Choroid plexus epithelial cell (primary cell): ENCODE data around the gene THSD4.

ENCODE experiments used
- DNase-seq: peaks from one replicate; pipeline ENCODE4 v3.0.0-alpha.2; 2010; ENCODE audit warnings: low read depth
- H3K4me3 ChIP-seq: 2 replicates; pipeline ENCODE4 v1.5.1; 2011; ENCODE audit warnings: low read depth, mild to moderate bottlenecking, control low read depth, low read length, moderate library complexity
- CTCF ChIP-seq: conservative IDR thresholded peaks from 2 replicates; pipeline ENCODE4 v1.5.1; 2011; ENCODE audit warnings: low read depth, mild to moderate bottlenecking, control low read depth, inconsistent platforms, low read length, moderate library complexity

The THSD4 gene

DNA sequence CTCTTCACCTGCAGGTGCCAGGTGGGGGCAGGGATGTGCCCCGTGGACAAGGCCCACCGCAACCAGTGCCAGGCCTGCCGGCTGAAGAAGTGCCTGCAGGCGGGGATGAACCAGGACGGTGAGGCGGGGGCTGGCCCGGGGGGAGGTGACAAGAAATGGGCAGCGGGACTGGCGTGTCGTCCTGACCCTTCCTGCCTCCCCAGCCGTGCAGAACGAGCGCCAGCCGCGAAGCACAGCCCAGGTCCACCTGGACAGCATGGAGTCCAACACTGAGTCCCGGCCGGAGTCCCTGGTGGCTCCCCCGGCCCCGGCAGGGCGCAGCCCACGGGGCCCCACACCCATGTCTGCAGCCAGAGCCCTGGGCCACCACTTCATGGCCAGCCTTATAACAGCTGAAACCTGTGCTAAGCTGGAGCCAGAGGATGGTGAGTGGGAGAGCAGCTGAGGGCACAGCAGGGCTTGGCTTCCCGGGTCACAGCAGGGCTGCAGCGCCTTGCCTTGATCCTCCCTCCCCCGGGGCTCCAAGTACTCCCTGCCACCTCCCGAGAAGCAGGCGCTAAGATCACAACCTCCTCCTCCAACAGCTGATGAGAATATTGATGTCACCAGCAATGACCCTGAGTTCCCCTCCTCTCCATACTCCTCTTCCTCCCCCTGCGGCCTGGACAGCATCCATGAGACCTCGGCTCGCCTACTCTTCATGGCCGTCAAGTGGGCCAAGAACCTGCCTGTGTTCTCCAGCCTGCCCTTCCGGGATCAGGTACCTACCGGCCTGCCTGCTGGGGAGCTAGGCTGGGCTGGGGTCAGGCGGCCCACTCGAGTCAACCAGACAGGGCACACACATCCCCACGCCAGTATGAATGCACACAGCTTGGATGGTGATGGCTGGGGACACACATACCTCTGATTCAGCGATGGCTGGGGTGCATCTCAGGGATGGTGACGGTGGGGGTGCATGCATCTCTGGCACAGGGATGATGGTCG lies 696.8 kb downstream of the THSD4 start:
- no peak overlapping the region for H3K4me3 ChIP-seq
- TF ChIP-seq CTCF, result no peak
- DNase-seq, result no peak

DNA sequence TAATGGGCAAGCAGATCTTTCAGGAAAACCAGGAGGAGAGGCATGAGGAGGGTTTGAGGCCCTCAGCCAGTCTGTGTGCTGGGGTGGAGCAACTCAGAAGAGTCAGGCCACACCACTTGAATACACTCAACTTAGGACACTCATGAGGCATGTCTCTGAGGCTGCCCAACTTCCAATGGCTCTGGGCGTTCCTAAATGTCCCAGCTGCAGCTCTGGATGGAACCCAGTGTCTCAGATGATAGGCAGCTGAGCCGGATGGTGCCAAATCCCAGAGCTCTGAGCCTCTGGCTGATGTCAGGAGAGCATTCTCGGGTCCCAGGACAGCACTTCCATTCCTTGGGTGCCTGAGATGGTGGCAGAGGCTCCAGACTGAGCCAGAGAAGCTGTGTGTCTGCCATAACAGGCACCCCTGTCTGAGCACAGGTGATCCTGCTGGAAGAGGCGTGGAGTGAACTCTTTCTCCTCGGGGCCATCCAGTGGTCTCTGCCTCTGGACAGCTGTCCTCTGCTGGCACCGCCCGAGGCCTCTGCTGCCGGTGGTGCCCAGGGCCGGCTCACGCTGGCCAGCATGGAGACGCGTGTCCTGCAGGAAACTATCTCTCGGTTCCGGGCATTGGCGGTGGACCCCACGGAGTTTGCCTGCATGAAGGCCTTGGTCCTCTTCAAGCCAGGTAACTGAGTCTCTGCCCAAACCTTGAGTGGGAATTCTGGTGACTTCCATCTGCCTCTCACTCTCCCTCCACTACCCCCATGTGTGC lies 697.9 kb downstream of the THSD4 start:
- no peak for TF ChIP-seq CTCF
- no peak for DNase-seq
- no peak overlapping the region for H3K4me3 ChIP-seq

GRCh38 chr15:71813723-71814470 lies 698.6 kb downstream of the THSD4 start:
- no peak for DNase-seq
- no peak for TF ChIP-seq CTCF
- H3K4me3 ChIP-seq, result no peak overlapping the region

- no peak for TF ChIP-seq CTCF
- DNase-seq, result no peak
- H3K4me3 ChIP-seq, result no peak overlapping the region
Observed at GRCh38 chr15:71815301-71815700, 700.0 kb downstream of the THSD4 start.

- TF ChIP-seq CTCF, result no peak
- DNase-seq, result no peak
- no peak overlapping the region for H3K4me3 ChIP-seq
Observed at GRCh38 chr15:71817351-71817750, 702.1 kb downstream of the THSD4 start.

DNA sequence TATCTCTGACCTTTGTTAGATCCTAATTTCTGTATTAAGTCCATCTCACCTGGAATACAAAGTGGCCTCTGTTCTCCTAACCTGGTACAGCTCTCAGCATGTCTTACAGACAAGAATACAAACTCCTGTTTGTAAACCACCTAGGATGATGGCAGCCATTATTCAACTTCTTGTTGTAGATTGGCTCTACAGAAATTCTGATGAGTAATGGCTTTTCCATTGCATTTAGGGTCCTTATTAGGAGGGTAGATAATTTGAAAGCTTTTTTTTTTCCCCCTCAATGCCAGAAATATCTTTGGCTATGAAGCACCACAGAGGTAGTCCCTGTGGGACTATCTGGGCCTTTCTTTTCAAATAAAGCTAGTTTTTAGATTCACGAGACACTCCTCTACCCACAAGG lies 704.9 kb downstream of the THSD4 start:
- H3K4me3 ChIP-seq, result no peak overlapping the region
- DNase-seq, result no peak
- no peak for TF ChIP-seq CTCF
